ENCODE measurements around the gene CRISPLD2.

- no peak for TF ChIP-seq CTCF (conservative IDR thresholded peaks at IDR 0.05 in 1 of 2, IDR thresholded peaks at IDR 0.05 in 1 of 2; ENCODE audit: low read depth in 1 of 2, low read length in 2 of 2)
- no peak for TF ChIP-seq EZH2 (IDR thresholded peaks at IDR 0.05; ENCODE audit: low read length, missing control alignments)
Observed at GRCh38 chr16:84883301-84883700, 63.5 kb downstream of the CRISPLD2 start.
